SU-DHL-6 (cell line): ENCODE results near the gene LAMA1.
"Not testable (repeated sequence)": the region's sequence is repeated elsewhere in the genome, so short reads cannot be mapped to it uniquely, and the experiment has no call there.

Experiments
- H2AFZ ChIP-seq: fragments of 200-600 bp; sonication (generic); 2 replicates; pipeline ENCODE4 v1.6.1; 2014; ENCODE audit warnings: low read depth, mild to moderate bottlenecking, moderate library complexity, mixed read lengths, antibody characterized with exemption, low read length; ENCODE audit not compliant: severe bottlenecking
- H3F3A ChIP-seq: fragments of 200-600 bp; shearing (Covaris generic); 2 replicates; pipeline ENCODE4 v1.6.0; 2016; ENCODE audit warnings: antibody characterized with exemption, mild to moderate bottlenecking; ENCODE audit not compliant: insufficient read depth
- H3K27ac ChIP-seq: fragments of 200-600 bp; sonication (generic); 2 replicates; pipeline ENCODE4 v1.5.1; 2016; ENCODE audit warnings: low read depth, mild to moderate bottlenecking, low read length, moderate library complexity, mixed read lengths
- H3K27me3 ChIP-seq: fragments of 200-600 bp; sonication (generic), shearing (Covaris generic); 2 replicates; pipeline ENCODE4 v1.6.0; 2014; ENCODE audit warnings: mild to moderate bottlenecking, low read length
- H3K36me3 ChIP-seq: fragments of 200-600 bp; sonication (generic); 2 replicates; pipeline ENCODE4 v1.6.1; 2014; ENCODE audit warnings: mild to moderate bottlenecking, low read length, mixed read lengths
- H3K4me2 ChIP-seq: fragments of 300-600, 200-600 bp; shearing (Covaris generic), sonication (generic); 2 replicates; pipeline ENCODE4 v1.6.0; 2014; ENCODE audit warnings: low read length, low read depth, mild to moderate bottlenecking; ENCODE audit not compliant: poor library complexity, severe bottlenecking
- H3K4me3 ChIP-seq: fragments of 200-600 bp; sonication (generic); 2 replicates; pipeline ENCODE4 v1.5.1; 2014; ENCODE audit warnings: antibody characterized with exemption, low read length, mild to moderate bottlenecking, mixed read lengths; ENCODE audit not compliant: insufficient read depth, poor library complexity, severe bottlenecking
- H3K79me2 ChIP-seq: fragments of 200-600 bp; sonication (generic); 2 replicates; pipeline ENCODE4 v1.6.1; 2014; ENCODE audit warnings: mild to moderate bottlenecking, low read length, moderate library complexity; ENCODE audit not compliant: insufficient read depth
- H3K9ac ChIP-seq: fragments of 200-600 bp; sonication (generic); 2 replicates; pipeline ENCODE4 v1.7.0; 2014; ENCODE audit warnings: mild to moderate bottlenecking, low read length
- H3K9me2 ChIP-seq: fragments of 200-600 bp; sonication (generic); replicated peaks from 2 replicates; pipeline ENCODE4 v1.6.1; 2014; ENCODE audit warnings: low read length; ENCODE audit not compliant: insufficient read depth
- H3K9me3 ChIP-seq: fragments of 200-600 bp; sonication (generic); 2 replicates; pipeline ENCODE4 v1.6.1; 2014; ENCODE audit warnings: low read length, mixed read lengths; ENCODE audit not compliant: insufficient read depth
- H4K20me1 ChIP-seq: fragments of 200-600 bp; sonication (generic); 2 replicates; pipeline ENCODE4 v1.6.1; 2014; ENCODE audit warnings: low read depth, mild to moderate bottlenecking, antibody characterized with exemption, low read length, moderate library complexity, mixed read lengths
- EZH2phosphoT487 ChIP-seq: fragments of 200-600 bp; sonication (generic), shearing (Covaris generic); conservative IDR thresholded peaks from 2 replicates; pipeline ENCODE4 v1.6.1; 2018; ENCODE audit warnings: mild to moderate bottlenecking, antibody characterized with exemption, low read length, moderate library complexity, mixed read lengths
- TF ChIP-seq, protein P1 (sequence below): fragments of 200-600 bp; sonication (generic); IDR thresholded peaks from one replicate; pipeline ENCODE4 v1.5.1; 2017; ENCODE audit warnings: antibody characterized with exemption, mild to moderate bottlenecking, low read length, moderate library complexity; ENCODE audit not compliant: insufficient read depth, poor library complexity, severe bottlenecking

Gene LAMA1

GRCh38 chr18:7147399-7147798 lies 29.8 kb upstream of the LAMA1 start:
- H3K9me3 ChIP-seq, result no peaks in the 10 kb centered on the region
- no peak overlapping the region for H2AFZ ChIP-seq
- no peak overlapping the region for H3K4me2 ChIP-seq
- H3K79me2 ChIP-seq, result no peaks in the 10 kb centered on the region
- H3K27ac ChIP-seq, result no peak overlapping the region
- no peaks in the 10 kb centered on the region for H4K20me1 ChIP-seq
- no peaks in the 10 kb centered on the region for H3F3A ChIP-seq
- no peak overlapping the region for H3K9ac ChIP-seq
- no peaks in the 10 kb centered on the region for H3K36me3 ChIP-seq
- no peak overlapping the region for H3K4me3 ChIP-seq
- no peaks in the 10 kb centered on the region for H3K9me2 ChIP-seq
- TF ChIP-seq, protein P1, sequence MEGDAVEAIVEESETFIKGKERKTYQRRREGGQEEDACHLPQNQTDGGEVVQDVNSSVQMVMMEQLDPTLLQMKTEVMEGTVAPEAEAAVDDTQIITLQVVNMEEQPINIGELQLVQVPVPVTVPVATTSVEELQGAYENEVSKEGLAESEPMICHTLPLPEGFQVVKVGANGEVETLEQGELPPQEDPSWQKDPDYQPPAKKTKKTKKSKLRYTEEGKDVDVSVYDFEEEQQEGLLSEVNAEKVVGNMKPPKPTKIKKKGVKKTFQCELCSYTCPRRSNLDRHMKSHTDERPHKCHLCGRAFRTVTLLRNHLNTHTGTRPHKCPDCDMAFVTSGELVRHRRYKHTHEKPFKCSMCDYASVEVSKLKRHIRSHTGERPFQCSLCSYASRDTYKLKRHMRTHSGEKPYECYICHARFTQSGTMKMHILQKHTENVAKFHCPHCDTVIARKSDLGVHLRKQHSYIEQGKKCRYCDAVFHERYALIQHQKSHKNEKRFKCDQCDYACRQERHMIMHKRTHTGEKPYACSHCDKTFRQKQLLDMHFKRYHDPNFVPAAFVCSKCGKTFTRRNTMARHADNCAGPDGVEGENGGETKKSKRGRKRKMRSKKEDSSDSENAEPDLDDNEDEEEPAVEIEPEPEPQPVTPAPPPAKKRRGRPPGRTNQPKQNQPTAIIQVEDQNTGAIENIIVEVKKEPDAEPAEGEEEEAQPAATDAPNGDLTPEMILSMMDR, result no peak
- TF ChIP-seq EZH2phosphoT487, result no peak
- H3K27me3 ChIP-seq, result no peaks in the 10 kb centered on the region

- H3K9me3 ChIP-seq, result no peaks in the 10 kb centered on the region
- TF ChIP-seq, protein P1, result no peak
- TF ChIP-seq EZH2phosphoT487, result no peak
- H3K9me2 ChIP-seq, result no peaks in the 10 kb centered on the region
- no peak overlapping the region for H2AFZ ChIP-seq
- no peaks in the 10 kb centered on the region for H3F3A ChIP-seq
- no peaks in the 10 kb centered on the region for H3K36me3 ChIP-seq
- no peaks in the 10 kb centered on the region for H3K79me2 ChIP-seq
- H3K27ac ChIP-seq, result no peak overlapping the region
- no peaks in the 10 kb centered on the region for H4K20me1 ChIP-seq
- H3K9ac ChIP-seq, result no peak overlapping the region
- H3K4me2 ChIP-seq, result no peak overlapping the region
- no peak overlapping the region for H3K4me3 ChIP-seq
- no peaks in the 10 kb centered on the region for H3K27me3 ChIP-seq
Observed at GRCh38 chr18:7146067-7146466, 28.5 kb upstream of the LAMA1 start.

DNA sequence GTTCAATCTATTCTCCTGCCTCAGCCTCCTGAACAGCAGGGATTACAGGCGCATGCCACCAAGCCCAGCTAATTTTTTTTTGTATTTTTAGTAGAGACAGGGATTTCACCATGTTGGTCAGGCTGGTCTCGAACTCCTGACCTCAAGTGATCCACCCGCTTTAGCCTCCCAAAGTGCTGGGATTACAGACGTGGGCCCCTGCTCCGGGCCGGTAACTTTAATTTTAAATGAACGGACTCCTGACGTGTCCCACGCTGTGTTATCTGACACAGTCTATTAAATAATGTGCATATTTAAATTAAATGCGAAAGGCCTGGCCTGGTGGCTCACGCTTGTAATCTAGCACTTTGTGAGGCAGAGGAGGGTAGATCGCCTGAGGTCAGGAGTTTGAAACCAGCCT lies 27.3 kb upstream of the LAMA1 start:
- H3K4me3 ChIP-seq, H2AFZ ChIP-seq, H3K36me3 ChIP-seq, H3F3A ChIP-seq, H3K9me3 ChIP-seq, H3K27ac ChIP-seq, H3K9me2 ChIP-seq, H4K20me1 ChIP-seq, H3K9ac ChIP-seq, H3K27me3 ChIP-seq, H3K4me2 ChIP-seq, H3K79me2 ChIP-seq: not testable (repeated sequence)

DNA sequence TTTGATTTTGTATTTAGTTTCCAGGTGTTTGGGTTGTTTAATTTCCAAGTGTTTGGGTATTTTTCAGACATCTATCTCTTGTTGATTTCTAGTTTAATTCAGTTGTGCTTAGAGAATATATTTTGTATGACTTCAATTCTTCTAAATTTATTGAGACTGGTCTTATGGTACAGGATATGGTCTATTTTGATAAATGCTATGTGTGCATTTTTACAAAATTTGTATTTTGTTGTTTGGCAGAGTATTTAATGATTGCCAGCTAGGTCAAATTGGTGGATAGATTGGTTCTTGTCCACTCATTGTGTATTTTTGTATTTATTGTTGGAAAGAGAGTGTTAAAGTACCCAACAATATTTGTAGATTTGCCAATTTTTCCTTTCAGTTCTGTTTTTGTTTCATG lies 23.7 kb upstream of the LAMA1 start:
- Histone ChIP-seq H3F3A (no peaks in the 10 kb centered on the region), H3K27me3 (no peaks in the 10 kb centered on the region), H3K9ac (no peak overlapping the region), H3K4me2 (no peak overlapping the region), H4K20me1 (no peaks in the 10 kb centered on the region), H3K9me2 (no peaks in the 10 kb centered on the region), H3K4me3 (no peak overlapping the region), H2AFZ (no peak overlapping the region), H3K79me2 (no peaks in the 10 kb centered on the region), H3K36me3 (no peaks in the 10 kb centered on the region), H3K27ac (no peak overlapping the region), H3K9me3 (no peaks in the 10 kb centered on the region)
- no peak for TF ChIP-seq EZH2phosphoT487
- TF ChIP-seq, protein P1, result no peak
